Psoas muscle (tissue), 8 donors: ENCODE results near the gene RPTOR. TPM values are rescaled to one million over a fixed set of nuclear protein-coding genes. Genes with fewer than 3 reads are reported as not detected.

Experiments used
- ATAC-seq, 4 donors: fragments of 200-7000 bp; cut with Tn5 transposase; one replicate each; pipeline ENCODE4 v1.9.1; 2020; ENCODE audit warnings: moderate library complexity in 3 of 4, mild to moderate bottlenecking in 2 of 4
- DNase-seq, 2 donors: peaks; one replicate each; pipeline ENCODE4 v3.0.0-alpha.2; 2020
- H3K27ac ChIP-seq: fragments of 200-600 bp; one replicate; pipeline ENCODE4 v1.8.0; 2022
- H3K27me3 ChIP-seq, 3 donors: fragments of 200-600 bp in 1 of 3; one replicate each; pipeline versions ENCODE4 v1.6.1 to v1.8.0; 2013 to 2022; ENCODE audit warnings: low read length in 2 of 3, mild to moderate bottlenecking in 2 of 3, moderate library complexity in 1 of 3; ENCODE audit not compliant: insufficient read depth in 3 of 3
- H3K36me3 ChIP-seq, 2 donors: fragments of 200-600 bp in 1 of 2; one replicate each; pipeline versions ENCODE4 v1.6.1 to v1.8.0; 2013 to 2022; ENCODE audit warnings: low read depth in 1 of 2, mild to moderate bottlenecking in 1 of 2, moderate library complexity in 1 of 2; ENCODE audit not compliant: insufficient read depth in 1 of 2
- H3K4me1 ChIP-seq: fragments of 200-600 bp; one replicate; pipeline ENCODE4 v1.8.0; 2022
- H3K4me3 ChIP-seq: fragments of 200-600 bp; one replicate; pipeline ENCODE4 v1.8.0; 2022; ENCODE audit warnings: mild to moderate bottlenecking
- H3K9me3 ChIP-seq: fragments of 200-600 bp; one replicate; pipeline ENCODE4 v1.8.0; 2022
- WGBS, 3 donors: extraction: QIAGEN DNeasy Blood & Tissue Kit; methylation state at CpG; one replicate each; pipeline versions ENCODE4 v1.1.6 to v1.1.7; 2013; 5-methylcytosine and 5-hydroxymethylcytosine counted together
- intact Hi-C, 2 donors: fragments of 100-400 bp; cut with DNase I; formaldehyde crosslinking; loops; one replicate each; pipeline versions ENCODE4 v1.11.0 to v1.14.2; 2022
- polyA plus RNA-seq, 3 donors: library from polyadenylated mRNA; stranded (reverse); fragments of 200-250 nt; gene quantifications; one replicate each; pipeline ENCODE4 v1.2.3, GENCODE V29; 2013
- total RNA-seq, 4 donors: library from RNA; stranded (reverse); fragmentation: NEBNext Ultra II Directional in 2 of 4; extraction: Animal tissue kit (Norgen Biotek cat#: 25700) in 2 of 4; gene quantifications; one replicate each; pipeline versions ENCODE4 v1.2.1 to v1.2.4, GENCODE V29; 2021 to 2023
- TF ChIP-seq, protein P1 (sequence below): fragments of 200-600 bp; IDR thresholded peaks from one replicate; pipeline ENCODE4 v1.8.0; 2022; ENCODE audit warnings: antibody characterized with exemption
- donor health status: healthy with polysubstance abuse.
- donor health status: DM: no; HTN: no; CAD: no; lungs with moderate emphysema.
- donor health status: Bipolar disorder and iron deficiency.
- donor health status: healthy.
- donor health status: DM: yes; HTN: yes; CAD: no.
- donor health status: DM: no; HTN: no; CAD: no.
- donor health status: DM: no; HTN: no; CAD: no.
- donor health status: DM: yes; HTN: yes; CAD: no.

RPTOR gene
- total and polyA plus RNA-seq, 7 donors, result 13.6 to 82.2 (median 32.5) TPM

DNA sequence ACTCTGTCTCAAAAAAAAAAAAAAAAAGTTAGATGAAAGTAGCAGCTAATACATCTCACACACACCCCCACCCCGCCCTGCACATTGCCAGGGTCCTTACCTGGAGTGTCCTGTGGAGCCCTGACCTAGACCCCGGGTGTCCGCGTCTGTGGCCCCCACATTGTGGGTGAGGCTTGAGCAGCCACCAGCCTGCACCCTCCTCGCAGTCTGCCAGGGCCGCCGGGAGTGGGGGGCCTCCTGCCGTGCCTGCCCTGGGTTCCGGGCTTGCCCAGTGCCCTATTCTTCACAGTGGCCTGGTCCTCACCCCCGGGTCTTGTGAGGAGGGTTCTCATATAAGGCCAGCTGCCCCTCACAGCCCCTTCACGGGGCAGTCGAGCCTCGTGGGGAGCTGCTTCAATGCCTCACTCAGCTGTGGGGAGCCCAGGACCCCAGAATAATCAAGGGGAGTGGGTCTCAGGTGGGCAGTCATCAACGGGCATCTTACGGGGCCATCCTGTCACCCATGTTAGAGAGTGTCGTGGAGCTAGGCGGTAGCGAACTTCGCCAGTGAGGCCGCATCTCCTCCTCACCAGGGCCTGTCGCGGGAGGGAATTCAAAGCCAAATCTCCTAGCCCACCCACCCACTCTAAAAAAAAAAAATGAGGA is 361.1 kb downstream of the RPTOR start:
- TF ChIP-seq, protein P1, sequence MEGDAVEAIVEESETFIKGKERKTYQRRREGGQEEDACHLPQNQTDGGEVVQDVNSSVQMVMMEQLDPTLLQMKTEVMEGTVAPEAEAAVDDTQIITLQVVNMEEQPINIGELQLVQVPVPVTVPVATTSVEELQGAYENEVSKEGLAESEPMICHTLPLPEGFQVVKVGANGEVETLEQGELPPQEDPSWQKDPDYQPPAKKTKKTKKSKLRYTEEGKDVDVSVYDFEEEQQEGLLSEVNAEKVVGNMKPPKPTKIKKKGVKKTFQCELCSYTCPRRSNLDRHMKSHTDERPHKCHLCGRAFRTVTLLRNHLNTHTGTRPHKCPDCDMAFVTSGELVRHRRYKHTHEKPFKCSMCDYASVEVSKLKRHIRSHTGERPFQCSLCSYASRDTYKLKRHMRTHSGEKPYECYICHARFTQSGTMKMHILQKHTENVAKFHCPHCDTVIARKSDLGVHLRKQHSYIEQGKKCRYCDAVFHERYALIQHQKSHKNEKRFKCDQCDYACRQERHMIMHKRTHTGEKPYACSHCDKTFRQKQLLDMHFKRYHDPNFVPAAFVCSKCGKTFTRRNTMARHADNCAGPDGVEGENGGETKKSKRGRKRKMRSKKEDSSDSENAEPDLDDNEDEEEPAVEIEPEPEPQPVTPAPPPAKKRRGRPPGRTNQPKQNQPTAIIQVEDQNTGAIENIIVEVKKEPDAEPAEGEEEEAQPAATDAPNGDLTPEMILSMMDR, result no peak

DNA sequence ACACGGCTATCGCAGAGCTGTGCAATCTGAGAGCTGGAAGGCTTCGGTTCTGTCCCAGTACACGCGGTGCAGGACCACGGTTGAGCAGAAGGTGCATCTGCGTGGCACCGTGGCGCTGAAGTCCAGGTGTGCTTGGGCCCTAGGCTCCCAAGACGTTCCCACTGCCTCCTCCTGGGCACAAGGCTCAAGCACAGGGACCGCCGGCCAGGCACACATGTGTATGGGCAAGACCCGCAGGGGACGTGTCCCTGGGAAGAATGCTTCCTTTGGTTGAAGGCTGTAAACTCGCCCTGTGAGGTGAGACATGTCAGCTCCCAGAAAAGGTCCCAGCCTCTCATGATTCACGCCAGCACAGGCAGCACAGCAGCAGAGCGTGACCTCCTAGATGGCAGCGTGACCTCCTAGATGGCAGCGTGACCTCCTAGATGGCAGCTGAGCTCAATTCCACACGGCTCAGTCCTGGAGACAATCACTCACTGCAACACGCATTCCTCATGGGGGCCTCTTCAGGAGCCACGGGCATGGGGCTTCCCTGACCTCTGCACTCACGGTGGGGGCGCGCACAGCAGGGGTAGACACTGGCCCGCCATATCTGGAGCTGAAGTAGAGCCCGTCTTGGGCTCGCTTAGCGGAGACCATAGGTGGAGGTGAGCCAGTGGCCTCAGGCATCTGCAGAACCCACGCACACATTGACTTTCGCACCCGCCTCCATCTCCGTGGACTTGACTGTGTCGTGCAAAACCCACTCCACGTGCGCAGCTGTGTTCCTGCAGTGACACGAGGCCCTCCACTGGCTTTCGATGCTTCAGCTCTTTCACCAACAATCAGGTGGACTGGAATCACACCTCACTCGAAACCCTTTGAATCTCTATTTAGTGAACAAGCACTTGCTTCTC is 362.0 kb downstream of the RPTOR start:
- 93 to 95% (median 93%) methylated on average over 38 to 39 of the region's 39 CpGs for WGBS, 3 donors
- H3K36me3 ChIP-seq, result peaks cover 0 to 57% of the 10 kb centered on the region in 2 donors

More for the DNA sequence above, 361.1 kb downstream of the RPTOR start:
- ATAC-seq (no peak), DNase-seq (no peak)
- H3K27me3 ChIP-seq, result no peaks in the 10 kb centered on the region
- intact Hi-C loops, result no loop called here
- H3K4me1 ChIP-seq, result no peaks in the 10 kb centered on the region
- H3K4me3 ChIP-seq, result no peak overlapping the region
- H3K27ac ChIP-seq, result no peak overlapping the region
- no peaks in the 10 kb centered on the region for H3K9me3 ChIP-seq
- peaks cover 0 to 53% of the 10 kb centered on the region in 2 donors for H3K36me3 ChIP-seq
- WGBS, 3 donors, result 94 to 98% (median 97%) methylated on average over 22 of the region's 22 CpGs

DNA sequence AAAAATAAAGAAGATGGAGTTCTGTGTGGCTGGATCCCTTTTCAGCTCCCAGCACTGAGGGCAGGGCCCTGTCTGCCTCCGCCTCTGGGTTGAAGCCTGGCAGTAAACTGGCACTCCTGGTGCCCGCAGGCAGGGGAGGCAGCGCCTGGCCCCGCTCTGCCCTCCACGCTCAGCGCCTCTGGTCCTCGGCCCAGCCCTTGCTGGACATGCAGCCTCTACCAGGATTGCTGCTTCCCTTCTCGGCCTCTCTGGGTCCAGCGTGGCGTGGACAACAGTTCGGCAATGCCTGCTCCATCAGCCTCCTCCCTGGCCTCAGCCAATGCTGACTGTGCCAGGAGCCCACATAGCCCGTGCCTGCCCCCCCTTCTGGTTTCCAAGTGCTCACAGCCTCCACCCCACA is 362.6 kb downstream of the RPTOR start:
- no peaks in the 10 kb centered on the region for H3K9me3 ChIP-seq
- DNase-seq, result no peak
- H3K27me3 ChIP-seq, result no peaks in the 10 kb centered on the region
- ATAC-seq, result no peak
- H3K27ac ChIP-seq, result no peak overlapping the region
- no peaks in the 10 kb centered on the region for H3K4me1 ChIP-seq
- H3K4me3 ChIP-seq, result no peak overlapping the region
- TF ChIP-seq, protein P1, result no peak
- peaks cover 0 to 64% of the 10 kb centered on the region in 2 donors for H3K36me3 ChIP-seq
- intact Hi-C loops, result no loop called here
- WGBS, 3 donors, result 92 to 95% (median 94%) methylated on average over 12 of the region's 12 CpGs

More for the DNA sequence above, 362.0 kb downstream of the RPTOR start:
- ATAC-seq (peak in 1 of 4 donors; percentile 11), DNase-seq (no peak)
- Histone ChIP-seq H3K9me3 (no peaks in the 10 kb centered on the region), H3K27me3 (no peaks in the 10 kb centered on the region), H3K4me3 (no peak overlapping the region), H3K27ac (no peak overlapping the region), H3K4me1 (no peaks in the 10 kb centered on the region)
- intact Hi-C loops, result no loop called here
- TF ChIP-seq, protein P1, result no peak

DNA sequence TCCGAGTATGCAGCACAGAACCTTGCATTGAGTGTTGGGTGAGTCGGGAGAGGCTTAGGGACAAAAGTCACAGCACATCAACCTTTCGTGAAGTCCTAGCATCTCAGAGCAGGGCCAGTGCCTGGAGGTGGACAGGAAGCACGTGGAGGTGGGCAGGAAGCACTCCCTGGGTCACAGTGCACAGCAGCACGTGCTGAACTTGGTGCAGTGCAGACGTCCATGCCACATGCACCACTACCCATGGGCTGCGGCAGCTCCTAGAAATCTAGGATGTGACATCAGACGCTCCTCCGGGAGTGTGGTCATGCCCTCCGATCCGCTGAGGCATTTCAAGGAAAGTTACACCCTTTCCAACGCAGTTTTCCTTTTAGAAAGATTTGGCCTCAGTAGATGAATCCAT is 363.6 kb downstream of the RPTOR start:
- peak in 1 of 2 donors; percentile 1 for DNase-seq
- 87 to 93% (median 90%) methylated on average over 12 of the region's 12 CpGs for WGBS, 3 donors
- intact Hi-C loops, result no loop called here

More for the DNA sequence above, 363.6 kb downstream of the RPTOR start:
- H3K4me3 ChIP-seq, result no peak overlapping the region
- H3K9me3 ChIP-seq, result no peaks in the 10 kb centered on the region
- H3K4me1 ChIP-seq, result no peaks in the 10 kb centered on the region
- H3K27ac ChIP-seq, result no peak overlapping the region
- H3K36me3 ChIP-seq, result peaks cover 0 to 73% of the 10 kb centered on the region in 2 donors
- no peaks in the 10 kb centered on the region for H3K27me3 ChIP-seq
- TF ChIP-seq, protein P1, result no peak
- no peak for ATAC-seq
